PFSK-1 (cell line): ENCODE results near the gene LAMA3.

ENCODE experiments used
- POLR2AphosphoS5 ChIP-seq: IDR thresholded peaks from 2 replicates; pipeline ENCODE4 v1.6.1; 2012; ENCODE audit warnings: low read depth, mild to moderate bottlenecking, control low read depth, low read length, moderate library complexity
- REST ChIP-seq, 2 experiments: IDR thresholded peaks; 2 replicates each; pipeline versions ENCODE4 v1.6.1 to v1.8.0; 2011 to 2012; ENCODE audit warnings: low read depth in 2 of 2, low read length in 2 of 2, control low read depth in 1 of 2, inconsistent platforms in 1 of 2, mild to moderate bottlenecking in 1 of 2, moderate library complexity in 1 of 2; ENCODE audit not compliant: insufficient read depth in 1 of 2
- SIN3A ChIP-seq: IDR thresholded peaks from 2 replicates; pipeline ENCODE4 v1.6.1; 2012; ENCODE audit warnings: mild to moderate bottlenecking, low read length, moderate library complexity, borderline replicate concordance; ENCODE audit not compliant: insufficient read depth

- TF ChIP-seq SIN3A: no peak
- no peak for TF ChIP-seq REST (IDR thresholded peaks at IDR 0.05; ENCODE audit: insufficient read depth in 1 of 2, low read depth in 2 of 2, low read length in 2 of 2)
- no peak for TF ChIP-seq POLR2AphosphoS5
Measured at GRCh38 chr18:23838233-23838632, 149.0 kb downstream of the LAMA3 start.
